SW480 (cell line): ENCODE data around the gene F8.
"Not testable (repeated sequence)": the region's sequence is repeated elsewhere in the genome, so short reads cannot be mapped to it uniquely, and the experiment has no call there.

Experiments
- DNase-seq: peaks from one replicate; pipeline ENCODE4 v3.0.0-alpha.2; 2016; ENCODE audit warnings: low spot score

The F8 gene

GRCh38 chrX:154873329-154873728 is 149.2 kb downstream of the F8 start:
- DNase-seq, result no peak

- DNase-seq, result not testable (repeated sequence)
These were observed 154.0 kb downstream of the F8 start for GRCh38 chrX:154868522-154868921.

GRCh38 chrX:154855256-154855655 is 167.3 kb downstream of the F8 start:
- DNase-seq, result no peak

- DNase-seq, result no peak
These were observed 171.4 kb downstream of the F8 start for GRCh38 chrX:154850957-154851611.

GRCh38 chrX:154840856-154841255 is 181.7 kb downstream of the F8 start:
- DNase-seq, result peak; percentile 62

GRCh38 chrX:154836163-154836562 is 186.4 kb downstream of the F8 start:
- DNase-seq, result no peak

- DNase-seq, result no peak
These were observed 188.0 kb downstream of the F8 start, which contains the start of gene SMIM9 for GRCh38 chrX:154834562-154834961. SMIM9 (minus strand) TSS chrX:154834662; CDS start chrX:154830856, 3,806 bp downstream.

- no peak for DNase-seq
These were observed 188.7 kb downstream of the F8 start for GRCh38 chrX:154833746-154834274.

- no peak for DNase-seq
These were observed 192.5 kb downstream of the F8 start for GRCh38 chrX:154829926-154830442.

- DNase-seq, result no peak
These were observed 193.4 kb downstream of the F8 start for GRCh38 chrX:154829134-154829533.

- DNase-seq, result no peak
These were observed 194.5 kb downstream of the F8 start for GRCh38 chrX:154828016-154828408.

- no peak for DNase-seq
These were observed 195.1 kb downstream of the F8 start for GRCh38 chrX:154827194-154828015.

- not testable (repeated sequence) for DNase-seq
These were observed 196.9 kb downstream of the F8 start for GRCh38 chrX:154825586-154825985.

- no peak for DNase-seq
These were observed 197.9 kb downstream of the F8 start for GRCh38 chrX:154824638-154825037.

GRCh38 chrX:154822029-154822428 is 200.5 kb downstream of the F8 start:
- no peak for DNase-seq

- no peak for DNase-seq
These were observed 201.0 kb downstream of the F8 start for GRCh38 chrX:154821523-154821922.

- no peak for DNase-seq
These were observed 202.7 kb downstream of the F8 start for GRCh38 chrX:154819771-154820341.

- no peak for DNase-seq
These were observed 203.4 kb downstream of the F8 start for GRCh38 chrX:154818916-154819770.

- DNase-seq, result not testable (repeated sequence)
These were observed 205.4 kb downstream of the F8 start for GRCh38 chrX:154817048-154817618.

GRCh38 chrX:154816326-154816898 is 206.1 kb downstream of the F8 start:
- not testable (repeated sequence) for DNase-seq

- DNase-seq, result no peak
These were observed 207.2 kb downstream of the F8 start for GRCh38 chrX:154815274-154815818.
